ENCODE data around the gene CLSTN2.

Gene CLSTN2

DNA sequence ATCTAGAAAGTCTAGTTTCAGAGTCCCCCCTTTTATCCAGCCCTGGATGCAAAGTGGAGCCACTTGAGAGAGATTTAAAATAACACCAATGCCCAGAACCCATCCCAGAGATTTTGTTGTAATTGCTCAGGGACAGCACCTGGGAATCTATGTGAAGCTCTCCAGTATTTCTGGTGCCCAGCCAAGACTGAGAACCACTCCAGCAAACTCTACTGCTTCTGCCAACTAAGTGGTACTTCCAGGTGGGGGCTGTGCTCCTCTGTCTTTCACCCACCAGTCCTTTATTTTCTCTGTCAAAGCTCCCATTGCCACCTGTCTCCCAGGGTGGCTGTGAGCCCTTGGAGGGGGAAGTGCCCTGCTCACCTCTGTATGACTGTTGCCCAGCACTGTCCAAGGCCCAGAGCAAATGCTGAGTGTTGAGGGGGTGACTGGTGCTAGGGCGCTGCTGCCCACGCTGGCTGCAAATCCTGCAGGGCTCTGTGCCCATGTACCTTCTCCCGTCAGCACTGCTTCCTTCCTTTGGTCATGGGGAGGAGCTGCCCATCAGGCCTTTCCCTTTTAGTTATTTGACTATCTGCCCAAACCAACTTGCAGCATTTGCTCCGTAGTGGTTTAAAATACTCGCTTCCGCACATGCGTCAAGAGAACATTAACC, 9.4 kb downstream of the CLSTN2 start:
- DNase-seq: no peak

DNA sequence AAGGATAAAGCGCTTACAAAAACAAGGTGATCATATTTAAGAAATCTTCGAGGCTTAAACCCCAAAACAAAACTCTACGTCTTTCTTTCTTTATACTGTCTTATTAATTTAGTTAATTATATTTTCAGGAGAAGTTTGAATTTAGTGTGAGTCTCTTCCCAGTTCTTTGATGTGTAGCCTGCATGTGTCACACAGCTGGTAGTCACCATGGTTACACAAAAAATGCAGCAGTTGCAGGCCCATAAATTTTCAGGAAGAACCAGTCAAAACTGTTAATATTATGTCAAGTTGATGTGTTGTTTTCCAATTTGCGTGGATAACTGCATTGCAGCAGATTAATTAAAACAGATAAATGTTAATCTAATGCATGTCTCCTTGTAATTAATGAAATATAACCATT, 10.4 kb downstream of the CLSTN2 start:
- no peak for DNase-seq

DNA sequence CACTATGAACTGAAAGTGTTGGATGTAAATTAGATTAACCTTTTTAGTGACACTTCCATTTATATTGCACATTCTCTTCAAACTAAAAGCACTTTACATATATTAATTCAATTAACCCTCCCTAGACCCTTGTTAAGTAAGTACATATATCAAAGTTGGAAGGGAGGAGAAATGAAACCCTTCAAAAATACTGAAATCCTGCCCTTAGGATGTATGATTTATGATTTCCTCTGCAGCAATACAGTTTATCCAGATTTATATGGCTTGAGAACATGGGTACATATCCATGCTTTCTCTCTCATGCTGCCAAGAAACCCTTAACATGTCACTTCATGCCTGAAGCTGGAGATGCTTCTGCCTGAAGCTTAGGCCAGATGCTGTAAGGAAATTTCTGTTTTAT, 11.0 kb downstream of the CLSTN2 start:
- no peak for DNase-seq

DNA sequence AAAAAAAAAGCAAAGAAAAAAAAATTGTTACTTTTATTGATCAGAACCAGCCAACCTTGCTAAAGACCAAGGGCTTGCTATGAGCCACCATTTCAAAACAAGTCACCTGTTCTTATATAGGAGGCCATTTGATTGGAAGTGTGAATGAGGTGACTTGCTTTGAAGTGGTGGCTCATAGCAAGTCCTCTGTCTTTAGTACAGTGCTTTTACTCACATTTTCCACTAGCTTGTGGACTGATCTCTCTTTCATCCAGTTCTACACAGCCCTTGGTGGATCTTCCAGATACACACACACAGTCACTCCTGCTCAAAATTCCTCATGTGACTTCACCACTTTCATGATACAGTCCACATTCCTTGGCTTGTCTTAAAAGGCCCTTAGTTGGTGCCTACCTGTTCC, 13.5 kb downstream of the CLSTN2 start:
- no peak for DNase-seq

DNA sequence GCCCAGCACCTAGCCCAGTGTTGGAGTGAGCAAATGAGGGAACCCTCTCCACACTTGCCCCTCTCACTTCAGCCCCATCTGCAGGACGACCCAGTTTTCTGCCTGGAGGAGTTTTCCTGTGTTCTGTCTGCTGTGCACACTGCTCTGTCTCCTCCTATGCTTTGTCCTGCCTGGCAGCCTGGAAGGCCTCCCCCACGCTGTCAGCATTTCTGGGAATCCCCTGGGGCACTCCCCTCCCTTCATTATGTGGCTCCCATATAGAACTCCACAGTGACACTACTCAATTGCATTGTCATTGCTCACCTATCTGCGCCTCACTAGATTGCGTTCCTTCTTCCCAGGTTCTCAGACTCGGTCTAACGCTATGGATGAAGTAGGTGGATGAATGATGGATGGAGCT, 13.9 kb downstream of the CLSTN2 start:
- no peak for DNase-seq

DNA sequence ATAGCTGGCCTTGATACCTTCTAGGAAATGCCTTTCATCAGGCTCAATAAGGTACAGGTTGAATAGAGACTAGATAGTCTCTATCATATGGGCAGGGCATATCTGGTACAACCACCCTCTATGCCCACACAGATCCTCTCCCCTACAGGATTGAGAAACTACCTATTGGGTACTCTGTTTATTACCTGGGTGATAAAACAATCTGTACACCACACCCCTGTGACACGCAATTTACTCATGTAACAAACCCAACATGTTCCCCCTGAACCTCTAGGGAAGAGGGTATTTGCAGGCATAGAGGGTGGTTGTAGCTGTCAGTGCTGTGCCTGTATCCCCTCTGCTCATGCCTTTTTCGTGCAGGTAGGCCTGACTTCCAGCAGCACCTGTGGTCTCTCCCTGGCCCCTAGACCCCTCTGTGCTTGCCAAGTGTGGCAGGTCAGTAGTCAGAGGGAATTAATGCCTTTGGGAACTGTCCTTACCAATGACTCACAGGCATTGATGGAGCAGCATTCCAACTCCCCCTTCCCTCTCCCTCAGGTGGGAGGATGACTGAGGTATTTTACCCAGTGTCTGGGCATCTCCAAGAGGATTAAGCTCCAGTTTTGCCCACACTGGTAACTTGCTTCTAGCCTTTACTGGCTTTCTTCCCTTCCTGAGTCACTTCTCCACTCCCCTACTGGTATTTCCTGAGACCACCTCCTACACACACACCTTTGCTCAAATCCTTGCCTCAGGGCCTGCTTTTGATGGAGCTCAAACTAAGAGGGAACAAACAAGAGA, 18.3 kb downstream of the CLSTN2 start:
- no peak for DNase-seq

DNA sequence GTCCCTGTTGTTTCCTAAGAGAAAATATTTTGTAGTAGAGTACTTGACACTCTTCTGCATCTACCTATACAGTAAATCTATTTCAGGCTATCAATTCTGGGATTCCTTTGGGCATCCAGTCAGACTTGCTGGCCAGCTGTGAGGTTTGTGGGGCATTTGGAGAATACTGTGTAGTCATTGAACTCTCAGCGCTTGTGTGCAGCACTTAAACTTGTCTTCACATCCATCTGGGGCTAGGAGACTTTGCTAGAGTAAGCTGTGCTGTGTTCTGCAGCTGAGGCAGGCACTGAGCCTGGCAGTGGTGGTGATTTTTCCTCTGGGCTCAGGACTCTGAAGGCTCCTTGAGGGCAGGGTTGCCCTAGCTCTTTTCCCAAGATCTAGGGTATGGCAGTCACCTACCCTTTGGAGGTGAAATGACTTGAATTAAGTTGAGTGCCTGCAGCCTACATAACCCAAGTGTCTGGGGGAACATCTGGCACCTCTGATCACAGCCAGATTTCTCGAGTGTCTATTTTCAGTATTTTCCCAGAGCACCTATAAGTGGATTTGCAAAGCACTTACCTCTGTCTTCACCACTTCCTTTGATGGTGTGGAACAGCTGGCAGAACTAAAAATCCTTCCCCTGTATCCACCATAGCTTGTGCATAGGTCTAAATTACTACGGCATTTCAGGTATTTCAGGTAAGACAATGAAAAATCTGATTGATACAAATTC, 19.3 kb downstream of the CLSTN2 start:
- DNase-seq: no peak

DNA sequence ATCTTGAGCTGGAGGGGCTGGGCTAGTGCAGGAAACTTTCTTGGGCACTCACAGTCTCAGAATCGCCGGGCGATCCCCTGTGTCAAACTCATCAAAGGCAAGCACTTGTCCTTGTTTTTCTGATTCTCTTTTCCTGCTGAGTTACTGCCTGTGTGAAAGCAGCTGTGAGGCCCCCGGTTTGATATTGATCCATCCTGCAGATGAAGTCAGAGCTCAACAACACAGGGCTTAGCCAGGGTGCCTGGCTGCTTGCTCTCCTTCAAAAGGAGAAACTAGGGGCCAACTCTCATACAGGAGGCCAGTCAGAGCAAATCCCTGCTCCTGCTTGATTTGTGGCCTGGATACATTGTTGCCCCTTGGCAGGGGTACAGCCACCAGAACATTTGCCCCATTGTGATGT, 22.9 kb downstream of the CLSTN2 start:
- no peak for DNase-seq

DNA sequence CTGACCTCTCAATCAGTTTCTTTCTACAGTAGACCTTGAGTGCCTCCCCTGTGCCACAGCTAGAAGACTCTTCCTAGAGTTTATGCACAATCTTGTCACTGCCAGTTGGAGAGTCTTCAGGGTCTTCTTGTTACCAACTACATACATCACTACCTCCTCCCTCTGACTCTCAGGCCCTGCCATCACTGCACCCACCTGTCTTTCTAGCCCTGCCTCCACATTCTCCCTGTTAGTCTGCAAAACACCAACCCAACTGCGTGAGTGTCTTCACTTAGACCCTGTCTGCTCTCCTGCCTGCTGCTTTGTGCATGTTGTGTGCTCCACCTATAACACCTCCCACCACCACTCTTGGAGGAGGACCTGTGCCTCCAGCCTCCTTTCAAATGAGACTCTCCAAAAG, 34.4 kb downstream of the CLSTN2 start:
- no peak for DNase-seq

DNA sequence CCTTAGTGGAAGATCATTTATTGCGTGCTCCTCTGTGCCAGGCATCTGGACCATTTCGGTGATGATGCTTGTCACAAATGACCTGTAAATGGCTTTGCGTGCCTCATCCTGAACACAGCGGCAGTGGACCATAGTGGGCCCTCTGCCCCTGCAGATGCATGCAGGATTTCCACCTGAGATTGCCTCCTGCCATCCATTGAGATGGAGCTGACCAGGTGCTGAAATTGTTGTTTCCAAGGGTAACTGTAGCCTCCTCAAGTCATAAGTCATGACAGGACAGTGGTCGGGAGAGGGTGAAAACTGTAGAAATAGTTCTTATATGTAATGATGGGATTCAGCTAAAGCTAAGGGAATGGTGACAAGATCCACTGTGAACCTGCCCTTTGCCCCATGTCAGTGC, 35.5 kb downstream of the CLSTN2 start:
- DNase-seq: no peak

DNA sequence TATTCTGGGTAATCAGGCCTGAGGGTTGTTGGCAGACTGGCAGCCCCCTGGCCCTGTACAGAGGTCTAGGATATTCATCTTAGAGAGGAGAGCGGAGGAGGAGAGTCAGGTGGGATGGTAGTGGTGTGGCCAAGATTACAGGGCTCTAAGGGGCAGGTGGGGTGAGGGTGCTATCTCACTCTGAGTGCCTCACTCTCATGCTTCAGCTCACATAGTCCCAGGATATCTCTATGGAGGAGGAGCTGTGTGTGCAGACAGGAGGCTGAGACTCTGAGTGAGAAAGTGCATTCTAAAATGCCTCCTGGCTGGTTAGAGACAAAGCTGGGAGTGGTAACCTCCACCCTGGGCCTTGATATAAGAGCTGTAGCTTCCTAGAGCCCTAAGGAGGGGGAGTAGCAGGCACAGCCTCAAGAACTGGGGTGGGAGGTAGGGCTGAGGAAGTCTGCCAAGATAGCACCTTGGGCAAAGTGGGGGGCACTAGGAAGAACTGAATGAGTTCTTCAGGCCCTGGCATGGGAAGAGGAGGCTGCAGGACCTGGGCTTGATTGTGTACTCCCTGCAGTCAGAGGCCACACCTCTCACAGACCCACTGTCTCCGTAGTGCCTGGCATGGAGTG, 39.9 kb downstream of the CLSTN2 start:
- DNase-seq: no peak

DNA sequence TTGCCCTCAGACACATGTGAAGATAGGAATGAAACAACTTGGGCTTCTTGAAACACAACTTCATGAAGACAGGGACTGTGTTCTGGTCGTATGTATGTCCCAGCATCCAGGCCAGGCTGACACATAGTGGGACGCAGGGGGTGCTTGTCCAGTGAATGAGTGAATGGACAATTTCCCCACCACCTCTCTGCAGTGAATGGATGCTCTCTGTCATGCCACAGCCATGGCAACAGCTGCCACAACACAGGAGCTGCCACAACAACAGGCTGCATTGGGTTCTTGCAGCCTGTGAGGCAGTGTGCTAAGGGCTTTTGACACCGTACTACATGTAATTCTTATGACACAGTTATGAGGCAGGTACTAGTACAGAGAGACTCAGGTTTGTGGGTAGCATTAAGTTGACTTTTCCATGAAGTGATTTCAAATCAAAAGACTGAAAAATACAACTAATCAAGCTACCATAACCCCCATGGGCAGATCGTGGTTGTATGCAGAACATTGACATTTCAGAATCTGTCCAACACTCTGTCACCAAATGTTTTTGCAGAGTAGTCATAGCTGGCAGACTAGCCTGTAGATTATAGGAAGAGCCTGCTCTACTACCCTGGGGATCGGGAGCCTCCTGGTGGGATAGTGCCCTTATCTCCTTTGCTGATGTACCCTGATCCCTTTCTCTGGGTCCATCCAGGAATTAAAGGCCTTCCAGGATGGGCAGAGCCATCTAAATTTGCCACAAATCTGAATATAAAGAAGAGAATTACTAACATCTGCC, 40.8 kb downstream of the CLSTN2 start:
- DNase-seq: no peak

DNA sequence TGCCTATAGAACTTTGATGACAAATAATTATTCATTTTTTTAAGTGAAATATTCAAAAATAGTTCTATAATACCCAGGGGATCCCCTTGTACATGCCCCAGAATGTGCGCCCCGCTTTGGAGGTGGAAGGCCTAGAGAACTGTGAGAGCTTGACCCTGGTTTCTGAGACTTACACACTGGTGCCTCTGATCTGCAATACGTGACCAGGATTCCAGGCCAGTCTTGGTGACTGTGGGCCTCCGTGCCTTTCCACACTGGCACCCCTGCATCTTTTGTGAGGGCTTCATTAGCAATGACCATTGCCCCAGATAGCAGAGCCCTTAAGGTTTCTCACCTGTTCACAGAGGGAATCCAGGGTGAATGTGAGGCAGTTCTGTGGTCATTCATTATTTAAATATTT, 44.0 kb downstream of the CLSTN2 start:
- DNase-seq: no peak

DNA sequence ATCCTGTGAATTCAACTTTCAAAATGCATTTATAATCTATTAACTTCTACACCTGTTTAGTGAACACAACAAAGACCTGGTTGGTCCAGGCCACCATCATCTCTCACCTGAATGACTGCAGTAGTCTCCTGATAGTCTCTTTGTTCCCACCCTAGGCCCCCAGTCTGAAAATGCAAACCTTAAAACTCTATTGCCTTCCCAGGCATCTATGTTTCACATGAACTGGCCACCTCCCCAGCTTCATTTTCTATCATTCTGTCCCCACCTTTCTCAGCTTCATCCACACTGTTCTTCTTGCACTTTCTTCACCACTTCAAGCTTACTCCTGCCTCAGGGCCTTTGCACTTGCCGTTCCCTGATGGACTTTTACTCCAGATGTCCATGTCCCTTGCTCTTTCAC, 45.0 kb downstream of the CLSTN2 start:
- DNase-seq: no peak

DNA sequence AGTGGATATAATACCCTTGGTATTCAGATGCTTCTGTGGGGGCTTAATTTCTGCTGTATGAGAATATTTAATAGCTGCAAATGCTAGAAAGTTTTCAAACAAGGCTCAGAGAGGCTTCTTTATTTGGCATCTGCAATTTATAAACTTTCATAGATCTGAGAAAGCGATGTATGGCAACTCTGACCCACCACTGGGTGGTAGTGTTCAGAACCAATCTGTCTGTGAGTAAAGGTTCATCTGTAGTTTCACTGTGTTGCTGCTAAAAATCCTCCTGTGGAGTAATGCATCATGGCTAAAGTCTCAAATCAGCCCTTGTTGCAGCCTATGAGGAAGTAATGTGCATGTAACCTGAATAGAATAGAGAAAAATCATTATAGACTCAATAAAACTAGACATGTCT, 47.4 kb downstream of the CLSTN2 start:
- DNase-seq: no peak

DNA sequence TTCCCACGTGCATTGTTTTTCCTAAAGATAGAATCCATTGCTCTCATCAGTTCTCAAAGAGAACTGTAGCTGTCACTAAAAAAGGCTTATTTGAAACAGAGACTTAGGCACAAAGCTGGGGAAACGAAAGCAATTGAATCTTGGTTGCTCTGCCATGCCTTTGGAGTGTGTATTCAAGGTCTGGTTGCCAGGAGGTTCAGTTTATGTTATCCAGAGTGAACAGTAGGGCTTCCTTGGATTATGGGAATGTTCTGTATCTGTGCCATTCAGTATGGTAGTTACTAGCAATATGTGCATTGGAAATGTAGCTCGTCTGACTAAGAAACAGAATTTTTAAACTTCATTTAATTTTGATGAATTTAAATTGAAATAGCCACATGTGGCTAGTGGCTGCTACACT, 50.6 kb downstream of the CLSTN2 start:
- DNase-seq: no peak

DNA sequence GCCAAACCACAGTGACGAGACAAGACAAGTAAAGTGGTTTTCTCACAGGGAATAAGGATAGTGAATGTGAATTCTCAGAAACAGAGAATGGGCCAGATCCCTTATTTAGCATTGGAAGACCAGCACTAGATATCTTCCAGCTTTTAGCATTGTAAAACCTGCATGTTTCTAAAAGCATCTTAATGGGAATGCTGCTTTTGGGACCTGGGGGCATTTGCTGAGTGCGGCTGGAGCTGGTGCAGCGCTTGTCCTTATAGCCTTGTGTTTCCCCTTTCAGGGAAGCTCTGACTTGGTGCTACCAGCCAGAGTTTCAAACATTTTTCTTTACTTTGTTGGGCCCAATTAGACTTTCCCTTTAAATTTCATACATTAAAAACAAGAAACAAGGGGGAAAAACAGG, 52.9 kb downstream of the CLSTN2 start:
- no peak for DNase-seq

DNA sequence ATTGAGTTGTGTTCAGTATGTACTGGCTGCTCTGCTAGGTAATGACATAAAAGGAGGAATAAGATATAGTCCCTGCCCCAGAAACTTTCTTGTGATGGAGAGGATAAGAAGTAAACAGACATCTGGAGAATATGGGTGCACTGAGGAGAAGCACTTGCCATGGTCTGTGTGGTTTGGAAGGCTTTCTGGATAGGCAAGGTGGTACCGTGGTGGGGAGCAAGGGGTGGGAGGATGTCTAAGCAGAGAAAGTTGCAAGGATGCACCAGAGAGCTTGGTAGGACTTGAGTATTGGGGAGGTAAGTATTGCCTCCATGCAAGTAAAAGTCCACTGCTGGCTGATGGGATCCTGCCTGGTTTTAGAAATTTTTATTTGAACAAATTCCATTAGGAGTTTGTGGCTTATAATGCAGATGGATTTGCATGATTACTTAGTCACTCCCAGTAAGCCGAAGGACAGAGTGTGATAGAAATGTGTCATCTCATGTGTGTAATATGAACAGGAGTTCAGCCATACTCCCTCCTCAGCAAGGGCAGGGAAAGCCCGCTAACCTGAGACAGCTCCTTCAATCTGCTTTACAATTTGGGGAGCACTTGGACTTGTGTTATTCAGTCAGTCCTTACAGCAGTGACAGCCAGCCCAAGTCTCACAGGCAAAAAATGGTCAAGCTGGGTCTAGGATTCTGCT, 53.6 kb downstream of the CLSTN2 start:
- DNase-seq: no peak

DNA sequence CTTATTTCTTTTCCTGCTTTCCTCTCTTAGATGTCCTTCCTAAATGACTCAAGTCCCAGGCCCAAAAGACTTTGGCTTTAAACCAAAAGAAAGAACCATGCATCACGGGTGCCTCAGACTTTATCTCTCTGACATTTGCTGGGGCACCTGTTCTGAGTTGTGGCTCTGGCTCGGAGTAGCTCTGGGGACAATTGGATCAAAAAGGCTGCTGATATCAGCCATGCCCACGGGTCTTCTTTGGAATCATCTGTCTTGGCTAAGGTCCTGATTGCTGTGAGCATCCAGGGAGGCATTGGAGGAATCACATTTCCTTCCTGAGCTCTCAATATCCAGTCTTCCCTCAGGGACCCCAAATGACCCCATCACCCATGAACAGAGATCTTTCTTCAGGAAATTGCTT, 59.9 kb downstream of the CLSTN2 start:
- DNase-seq: no peak

DNA sequence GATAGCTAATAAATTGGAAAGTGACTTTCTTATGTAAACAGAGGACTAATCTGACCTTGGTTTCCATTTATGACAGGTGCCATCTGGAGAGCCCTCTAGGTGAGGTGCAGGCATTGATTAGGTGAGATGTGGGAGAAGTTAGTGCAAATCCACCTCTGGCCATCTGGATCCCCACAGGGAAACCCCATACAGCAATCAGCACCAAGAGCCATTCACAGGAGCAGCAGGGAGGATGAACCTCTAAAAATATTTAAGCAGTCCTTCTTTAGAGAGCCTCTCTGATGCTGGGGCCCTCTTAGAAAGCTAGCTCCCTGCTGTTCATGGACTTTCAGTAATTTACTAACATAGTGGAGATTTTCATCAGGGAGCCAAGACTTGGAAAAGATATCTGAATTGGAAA, 69.3 kb downstream of the CLSTN2 start:
- DNase-seq: no peak

DNA sequence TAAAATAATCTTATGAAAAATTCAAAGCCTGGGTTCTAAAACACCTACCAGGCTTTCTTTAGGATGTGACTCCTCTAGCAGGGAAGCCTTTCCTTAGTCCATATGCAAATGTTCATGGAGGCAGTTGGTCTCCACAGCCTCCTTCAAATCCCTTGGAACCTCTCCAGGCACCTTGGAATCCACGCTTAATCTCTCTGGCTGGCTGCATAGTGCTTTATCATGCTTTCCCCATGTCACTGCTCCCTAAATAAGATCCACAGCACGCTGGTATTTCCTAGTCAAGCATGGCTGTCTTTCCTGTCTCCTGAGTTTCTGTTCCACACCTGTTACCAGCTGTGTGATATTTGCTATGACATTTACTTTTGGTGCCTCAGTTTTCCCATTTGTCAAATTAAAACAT, 71.3 kb downstream of the CLSTN2 start:
- DNase-seq: no peak

DNA sequence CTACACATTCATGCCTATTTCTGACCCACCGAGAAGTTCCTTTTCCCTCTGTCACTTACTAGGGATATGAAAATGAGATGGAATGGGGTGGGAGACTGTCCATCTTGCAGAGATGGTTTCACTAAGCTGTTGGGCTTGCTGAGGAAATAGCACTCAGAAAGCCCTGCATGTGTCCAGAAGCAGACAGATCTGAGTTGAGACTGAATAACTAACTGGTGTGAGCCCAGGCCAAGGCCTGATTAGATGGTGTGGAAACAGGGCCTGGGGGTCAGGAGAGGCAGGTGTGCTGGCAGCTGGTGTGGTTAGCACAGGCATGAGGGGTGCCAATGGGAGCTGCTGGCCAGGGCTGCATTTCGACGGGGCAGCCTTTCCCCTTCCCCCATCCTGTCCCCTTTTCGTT, 72.1 kb downstream of the CLSTN2 start:
- no peak for DNase-seq
